IMR-90 (cell line): ENCODE measurements around the gene PHOX2A. TPM values are rescaled to one million over a fixed set of nuclear protein-coding genes. Genes with fewer than 3 reads are reported as not detected.

Source experiments
- ATAC-seq: fragments of 200-7000 bp; cut with Tn5 transposase; 2 replicates; pipeline ENCODE4 v1.9.1; 2020; ENCODE audit warnings: low read depth, mild to moderate bottlenecking, moderate library complexity
- BruUV-seq: library from RNA; stranded (reverse); fragments of 400-500 nt; replicated peaks from 2 replicates; lab custom pipeline; 2021; lab: Mats Ljungman, UMichigan
- CTCF ChIA-PET: fragments of 300-600 bp; formaldehyde crosslinking; extraction: SDS; loops from one replicate; lab custom pipeline; 2021; ENCODE audit warnings: antibody characterized with exemption; lab: Yijun Ruan, JAX
- POLR2A ChIA-PET: fragments of 300-600 bp; sonication (Branson Sonifier 250); formaldehyde crosslinking; loops from one replicate; lab custom pipeline; 2022; ENCODE audit warnings: antibody characterized with exemption; ENCODE audit not compliant: unreplicated experiment; lab: Charles Lee
- DNase-seq: peaks from one replicate; pipeline ENCODE4 v3.0.0; 2013
- H2AFZ ChIP-seq: replicated peaks from 2 replicates; pipeline ENCODE3; 2013; ENCODE audit warnings: low read length, mild to moderate bottlenecking; ENCODE audit not compliant: poor library complexity
- H2AK5ac ChIP-seq: 2 replicates; pipeline ENCODE4 v1.6.1; 2013; ENCODE audit warnings: low read depth, low read length, inconsistent platforms
- H2AK9ac ChIP-seq: replicated peaks from 2 replicates; pipeline ENCODE3; 2013; ENCODE audit warnings: mild to moderate bottlenecking, low read depth, low read length, moderate library complexity; ENCODE audit not compliant: poor library complexity
- H2BK120ac ChIP-seq: 2 replicates; pipeline ENCODE4 v1.6.1; 2013; ENCODE audit warnings: low read depth, low read length, inconsistent platforms
- H2BK15ac ChIP-seq: 3 replicates; pipeline ENCODE4 v1.6.1; 2013; ENCODE audit warnings: low read depth, low read length, inconsistent platforms
- H2BK20ac ChIP-seq: 2 replicates; pipeline ENCODE4 v1.6.1; 2013; ENCODE audit warnings: low read depth, mild to moderate bottlenecking, inconsistent platforms, low read length, moderate library complexity
- H2BK5ac ChIP-seq: 2 replicates; pipeline ENCODE4 v1.6.1; 2013; ENCODE audit warnings: mild to moderate bottlenecking, low read depth, low read length, inconsistent platforms; ENCODE audit not compliant: poor library complexity, severe bottlenecking
- H3K14ac ChIP-seq: replicated peaks from 2 replicates; pipeline ENCODE4 v1.6.1; 2013; ENCODE audit warnings: low read depth, low read length, inconsistent platforms
- H3K18ac ChIP-seq: 2 replicates; pipeline ENCODE4 v1.6.1; 2013; ENCODE audit warnings: low read depth, low read length, control low read depth
- H3K23ac ChIP-seq: 2 replicates; pipeline ENCODE4 v1.6.1; 2013; ENCODE audit warnings: low read depth, low read length, inconsistent platforms
- H3K27ac ChIP-seq: 2 replicates; pipeline ENCODE4 v1.5.1; 2013; ENCODE audit warnings: mild to moderate bottlenecking, control low read depth, low read length; ENCODE audit not compliant: insufficient read depth
- H3K27me3 ChIP-seq: 2 replicates; pipeline ENCODE4 v1.6.1; 2013; ENCODE audit warnings: low read length; ENCODE audit not compliant: control insufficient read depth, insufficient read depth
- H3K36me3 ChIP-seq: 2 replicates; pipeline ENCODE4 v1.6.1; 2013; ENCODE audit warnings: low read length, mixed read lengths; ENCODE audit not compliant: control insufficient read depth, insufficient read depth
- H3K4ac ChIP-seq: 2 replicates; pipeline ENCODE4 v1.6.1; 2013; ENCODE audit warnings: low read depth, low read length, inconsistent platforms
- H3K4me1 ChIP-seq: 2 replicates; pipeline ENCODE4 v1.6.1; 2013; ENCODE audit warnings: low read length, mixed read lengths; ENCODE audit not compliant: control insufficient read depth, insufficient read depth
- H3K4me2 ChIP-seq: 2 replicates; pipeline ENCODE4 v1.6.1; 2013; ENCODE audit warnings: low read depth, mild to moderate bottlenecking, control low read depth, low read length, moderate library complexity
- H3K4me3 ChIP-seq: 2 replicates; pipeline ENCODE4 v1.5.1; 2013; ENCODE audit warnings: low read depth, mild to moderate bottlenecking, control low read depth, low read length, moderate library complexity; ENCODE audit not compliant: insufficient read depth
- H3K56ac ChIP-seq: 2 replicates; pipeline ENCODE4 v1.6.1; 2013; ENCODE audit warnings: low read length, inconsistent platforms; ENCODE audit not compliant: insufficient read depth; ENCODE audit errors: extremely low read depth
- H3K79me1 ChIP-seq, 2 experiments: 2 replicates each; pipeline ENCODE4 v1.6.1; 2013; ENCODE audit warnings: low read length in 2 of 2, inconsistent platforms in 1 of 2, low read depth in 1 of 2
- H3K9ac ChIP-seq: 2 replicates; pipeline ENCODE4 v1.6.1; 2013; ENCODE audit warnings: low read depth, low read length, control low read depth
- H3K9me1 ChIP-seq: 2 replicates; pipeline ENCODE4 v1.6.1; 2013; ENCODE audit warnings: low read length, inconsistent platforms; ENCODE audit not compliant: insufficient read depth
- H3K9me3 ChIP-seq: 2 replicates; pipeline ENCODE4 v1.6.1; 2013; ENCODE audit warnings: low read length; ENCODE audit not compliant: control insufficient read depth, insufficient read depth
- H4K20me1 ChIP-seq: 2 replicates; pipeline ENCODE4 v1.6.1; 2013; ENCODE audit warnings: low read length, inconsistent platforms; ENCODE audit not compliant: insufficient read depth
- H4K5ac ChIP-seq: 2 replicates; pipeline ENCODE4 v1.6.1; 2013; ENCODE audit warnings: mild to moderate bottlenecking, low read depth, low read length, control low read depth
- H4K8ac ChIP-seq, 2 experiments: 2 replicates each; pipeline ENCODE4 v1.6.1; 2013; ENCODE audit warnings: low read depth in 2 of 2, low read length in 2 of 2, control low read depth in 1 of 2, inconsistent platforms in 1 of 2
- H4K91ac ChIP-seq: 2 replicates; pipeline ENCODE4 v1.6.1; 2013; ENCODE audit warnings: low read depth, low read length, inconsistent platforms; ENCODE audit not compliant: insufficient read depth
- BHLHE40 ChIP-seq: fragments of 150-350 bp; IDR thresholded peaks from 2 replicates; pipeline ENCODE4 v1.6.1; 2016; ENCODE audit warnings: mild to moderate bottlenecking, low read depth, low read length
- CHD1 ChIP-seq: IDR thresholded peaks from 2 replicates; pipeline ENCODE4 v1.6.1; 2012; ENCODE audit warnings: low read depth, low read length, improper control_type of control experiment
- FOS ChIP-seq: fragments of 150-350 bp; IDR thresholded peaks from 2 replicates; pipeline ENCODE4 v1.6.1; 2016; ENCODE audit warnings: low read depth, low read length
- MXI1 ChIP-seq: IDR thresholded peaks from 2 replicates; pipeline ENCODE4 v1.6.1; 2012; ENCODE audit warnings: low read depth, mild to moderate bottlenecking, low read length, moderate library complexity, borderline replicate concordance
- NFE2L2 ChIP-seq: fragments of 150-350 bp; IDR thresholded peaks from 2 replicates; pipeline ENCODE4 v1.6.1; 2016; ENCODE audit warnings: low read depth, mild to moderate bottlenecking, low read length
- RAD21 ChIP-seq: IDR thresholded peaks from 2 replicates; pipeline ENCODE4 v1.6.1; 2012; ENCODE audit warnings: low read length, improper control_type of control experiment
- SMC3 ChIP-seq: fragments of 150-350 bp; IDR thresholded peaks from 2 replicates; pipeline ENCODE4 v1.6.1; 2016; ENCODE audit warnings: low read depth, mild to moderate bottlenecking, antibody characterized with exemption, low read length, moderate library complexity
- WGBS, 2 experiments: methylation state at CpG; one replicate each; pipeline versions ENCODE4 v1.1.5 to v1.1.7; 2013; ENCODE audit warnings: missing lambda C conversion rate in 2 of 2; ENCODE audit not compliant: insufficient read length in 1 of 2; ENCODE audit errors: extremely low coverage in 2 of 2; 5-methylcytosine and 5-hydroxymethylcytosine counted together
- dilution Hi-C: fragments of 300-500 bp; cut with HindIII; formaldehyde crosslinking; loops from one replicate; pipeline ENCODE4 v1.14.3; 2018; ENCODE audit warnings: low sequenced_read_pairs; ENCODE audit not compliant: unreplicated experiment
- in situ Hi-C: fragments of 300-500 bp; cut with MboI; formaldehyde crosslinking; loops from 3 replicates; pipeline ENCODE4 v1.14.3; 2019; ENCODE audit warnings: low sequenced_read_pairs, inconsistent platforms, mixed read lengths
- intact Hi-C: fragments of 100-400 bp; cut with micrococcal nuclease; formaldehyde crosslinking; loops from 2 replicates; pipeline ENCODE4 v1.10.0; 2022
- polyA plus RNA-seq, 3 experiments: library from polyadenylated mRNA; depleted of rRNA; stranded (reverse); fragments of >200 nt; gene quantifications; 2 replicates each; pipeline ENCODE4 v1.2.3, GENCODE V29; 2012; ENCODE audit warnings: low replicate concordance in 1 of 3
- total RNA-seq: library from RNA; depleted of rRNA; stranded (reverse); fragments of >200 nt; gene quantifications from 2 replicates; pipeline ENCODE4 v1.2.3, GENCODE V29; 2012
- TF ChIP-seq, protein P1 (sequence below): fragments of 150-350 bp; IDR thresholded peaks from 2 replicates; pipeline ENCODE4 v1.6.1; 2017; ENCODE audit warnings: mild to moderate bottlenecking, antibody characterized with exemption, low read length, low read depth

The PHOX2A gene
- total and polyA plus RNA-seq, 2 of the 4 experiments (the other 2 are of a cell fraction) = not detected

DNA sequence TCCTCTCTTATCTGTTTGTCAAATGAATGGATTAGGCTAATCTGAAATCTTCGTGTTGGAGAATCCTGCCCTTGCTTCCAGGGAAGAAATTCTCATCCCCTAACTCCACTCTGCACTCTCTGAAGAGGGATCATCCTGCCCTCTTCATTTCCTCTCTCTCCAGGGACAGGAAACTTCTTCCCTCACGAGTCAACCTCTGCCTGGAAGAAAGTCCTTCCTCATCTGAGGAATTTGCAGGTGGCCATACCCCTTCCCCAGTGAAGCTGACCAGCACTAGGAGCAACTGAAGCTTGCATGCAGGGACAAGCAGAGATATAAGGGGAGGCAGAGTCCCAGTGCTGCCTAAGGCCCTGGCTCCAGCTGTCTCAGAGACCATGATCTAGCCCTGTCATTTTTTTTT, 3.6 kb upstream of the PHOX2A start:
- Histone ChIP-seq H3K9ac (no peak overlapping the region), H3K79me1 (no peaks in the 10 kb centered on the region), H3K18ac (no peak overlapping the region), H3K14ac (no peak overlapping the region), H3K36me3 (no peaks in the 10 kb centered on the region), H3K4ac (no peak overlapping the region), H3K27me3 (peaks cover 83% of the 10 kb centered on the region), H3K9me1 (no peaks in the 10 kb centered on the region), H2BK120ac (no peak overlapping the region), H4K91ac (no peak overlapping the region), H3K23ac (0 out of 2 replicates have a peak overlapping the region, but pooled peaks have one; percentile 1), H2BK20ac (no peak overlapping the region), H4K5ac (no peak overlapping the region), H4K8ac (no peak overlapping the region), H2AK9ac (no peak overlapping the region), H2AK5ac (no peak overlapping the region), H3K4me3 (no peak overlapping the region), H3K4me1 (no peaks in the 10 kb centered on the region), H2BK5ac (no peak overlapping the region), H2BK15ac (no peak overlapping the region), H2AFZ (no peak overlapping the region), H3K4me2 (no peak overlapping the region), H4K20me1 (0 out of 2 replicates have a peak, but pooled peaks cover 2% of the 10 kb centered on the region), H3K56ac (no peak overlapping the region), H3K27ac (no peak overlapping the region), H3K9me3 (peaks cover 7% of the 10 kb centered on the region)
- intact Hi-C loops = no loop called here
- ChIA-PET CTCF (no interaction called here), POLR2A (interaction anchor here (0.7 kb wide), 1 partner anchor 10 kb away, joined by 10 read pairs; no protein-coding TSS in a partner anchor)
- ATAC-seq (no peak), DNase-seq (no peak)
- WGBS, 2 experiments = no CpG with 5 or more reads among the region's 2 CpGs
- no TSS peak for BruUV-seq
- TF ChIP-seq NFE2L2 = no peak
- TF ChIP-seq MXI1 = no peak
- TF ChIP-seq FOS = no peak
- TF ChIP-seq SMC3 = no peak
- TF ChIP-seq RAD21 = no peak
- TF ChIP-seq, protein P1, sequence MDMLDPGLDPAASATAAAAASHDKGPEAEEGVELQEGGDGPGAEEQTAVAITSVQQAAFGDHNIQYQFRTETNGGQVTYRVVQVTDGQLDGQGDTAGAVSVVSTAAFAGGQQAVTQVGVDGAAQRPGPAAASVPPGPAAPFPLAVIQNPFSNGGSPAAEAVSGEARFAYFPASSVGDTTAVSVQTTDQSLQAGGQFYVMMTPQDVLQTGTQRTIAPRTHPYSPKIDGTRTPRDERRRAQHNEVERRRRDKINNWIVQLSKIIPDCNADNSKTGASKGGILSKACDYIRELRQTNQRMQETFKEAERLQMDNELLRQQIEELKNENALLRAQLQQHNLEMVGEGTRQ = no peak
- no peak for TF ChIP-seq CHD1
- TF ChIP-seq BHLHE40 = no peak
- in situ Hi-C loops = no loop called here
- dilution Hi-C loops = no loop called here
